IPS-20b (cell line): Measurements from ENCODE around the gene BRPF1.

Source experiments
- H3K27ac ChIP-seq: one replicate; pipeline ENCODE4 v1.5.1; 2013; ENCODE audit warnings: low read length
- H3K27me3 ChIP-seq: 2 replicates; pipeline ENCODE4 v1.6.1; 2013; ENCODE audit warnings: mild to moderate bottlenecking, low read length, inconsistent platforms; ENCODE audit not compliant: insufficient read depth
- H3K36me3 ChIP-seq: 2 replicates; pipeline ENCODE4 v1.6.1; 2013; ENCODE audit warnings: low read depth, mild to moderate bottlenecking, inconsistent platforms, low read length, moderate library complexity; ENCODE audit not compliant: insufficient read depth
- H3K4me1 ChIP-seq: 2 replicates; pipeline ENCODE4 v1.6.1; 2013; ENCODE audit warnings: mild to moderate bottlenecking, control low read depth, inconsistent platforms, low read length, moderate library complexity; ENCODE audit not compliant: insufficient read depth
- H3K4me3 ChIP-seq: 2 replicates; pipeline ENCODE4 v1.5.1; 2013; ENCODE audit warnings: mild to moderate bottlenecking, low read length, inconsistent platforms
- H3K9ac ChIP-seq: 2 replicates; pipeline ENCODE4 v1.6.1; 2013; ENCODE audit warnings: low read depth, mild to moderate bottlenecking, inconsistent platforms, low read length, moderate library complexity
- H3K9me3 ChIP-seq: 2 replicates; pipeline ENCODE4 v1.6.1; 2013; ENCODE audit warnings: mild to moderate bottlenecking, low read depth, low read length, inconsistent platforms; ENCODE audit not compliant: insufficient read depth

BRPF1 gene

DNA sequence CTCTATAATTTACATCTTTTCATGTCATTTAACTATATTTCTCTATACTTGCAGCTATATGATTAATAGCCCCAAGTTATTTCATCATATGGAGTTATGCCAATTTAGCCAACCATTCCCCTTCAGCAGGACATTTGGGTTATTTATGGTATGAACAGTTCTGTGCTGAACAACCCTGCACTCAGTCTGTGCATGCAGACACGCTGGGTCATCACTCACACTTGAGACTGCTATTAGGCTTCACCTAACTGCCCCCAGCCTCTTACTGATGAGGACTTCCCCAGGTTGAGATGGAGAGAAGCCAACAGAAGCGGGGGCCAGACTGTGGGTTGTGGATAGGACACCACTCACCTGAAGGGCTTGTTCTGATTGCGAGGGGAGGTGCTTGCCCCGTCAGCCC, 53.4 kb downstream of the BRPF1 start:
- Histone ChIP-seq H3K36me3 (peaks cover 82% of the 10 kb centered on the region), H3K4me1 (no peaks in the 10 kb centered on the region), H3K27ac (no peak overlapping the region), H3K9me3 (no peaks in the 10 kb centered on the region), H3K27me3 (no peaks in the 10 kb centered on the region), H3K4me3 (no peak overlapping the region), H3K9ac (no peak overlapping the region)

DNA sequence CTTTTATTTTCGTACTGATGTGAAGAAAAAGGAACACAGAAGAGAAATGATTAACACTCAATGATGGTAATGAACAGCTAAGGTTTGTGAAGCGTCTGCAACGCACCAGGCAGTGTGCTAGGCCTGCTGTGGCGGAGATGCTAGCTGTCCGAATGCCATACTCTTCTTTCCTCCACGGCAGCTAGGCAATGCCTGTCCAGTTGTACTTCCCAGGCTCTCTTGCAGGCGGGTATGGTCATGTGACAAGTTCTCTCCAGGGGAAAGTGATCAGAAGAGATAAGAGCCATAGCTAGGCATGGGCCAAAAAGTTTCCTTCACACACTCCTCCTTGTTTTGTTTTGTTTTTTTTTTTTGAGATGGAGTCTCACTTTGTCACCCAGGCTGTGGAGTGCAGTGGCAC, 54.1 kb downstream of the BRPF1 start:
- Histone ChIP-seq H3K9ac (no peak overlapping the region), H3K9me3 (no peaks in the 10 kb centered on the region), H3K4me1 (no peaks in the 10 kb centered on the region), H3K27me3 (no peaks in the 10 kb centered on the region), H3K27ac (no peak overlapping the region), H3K36me3 (peaks cover 82% of the 10 kb centered on the region), H3K4me3 (no peak overlapping the region)

DNA sequence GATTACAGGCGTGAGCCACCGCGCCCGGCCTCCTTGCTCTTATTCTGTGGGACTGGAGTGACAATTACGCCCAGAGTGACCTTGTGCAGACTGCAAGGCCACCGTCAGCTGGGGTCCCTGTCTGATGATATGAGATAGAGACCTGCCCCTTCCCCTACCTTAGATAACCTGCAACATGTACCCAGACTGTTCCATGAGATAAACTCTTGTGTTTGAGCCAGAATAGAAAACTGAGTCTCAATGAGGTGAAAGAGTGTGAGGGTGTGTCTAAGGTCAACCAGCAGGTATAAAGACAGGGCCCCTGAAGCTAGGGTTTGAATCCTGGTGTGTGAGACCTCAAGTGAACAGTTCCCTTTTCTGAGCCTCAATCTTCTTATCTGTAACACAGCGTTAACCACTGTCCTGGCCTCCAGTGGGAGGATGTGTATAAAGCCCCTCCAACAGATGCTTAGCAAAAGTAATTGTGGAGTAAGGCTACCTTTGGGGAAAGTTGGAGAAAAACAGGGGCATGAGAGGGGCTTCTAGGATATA, 54.7 kb downstream of the BRPF1 start:
- Histone ChIP-seq H3K9me3 (no peaks in the 10 kb centered on the region), H3K27me3 (no peaks in the 10 kb centered on the region), H3K36me3 (peaks cover 81% of the 10 kb centered on the region), H3K4me3 (no peak overlapping the region), H3K9ac (no peak overlapping the region), H3K27ac (no peak overlapping the region), H3K4me1 (no peaks in the 10 kb centered on the region)

GRCh38 chr3:9786825-9787669, 55.5 kb downstream of the BRPF1 start:
- no peaks in the 10 kb centered on the region for H3K9me3 ChIP-seq
- H3K27ac ChIP-seq, result no peak overlapping the region
- H3K36me3 ChIP-seq, result peaks cover 73% of the 10 kb centered on the region
- no peak overlapping the region for H3K4me3 ChIP-seq
- no peaks in the 10 kb centered on the region for H3K27me3 ChIP-seq
- no peaks in the 10 kb centered on the region for H3K4me1 ChIP-seq
- H3K9ac ChIP-seq, result no peak overlapping the region

DNA sequence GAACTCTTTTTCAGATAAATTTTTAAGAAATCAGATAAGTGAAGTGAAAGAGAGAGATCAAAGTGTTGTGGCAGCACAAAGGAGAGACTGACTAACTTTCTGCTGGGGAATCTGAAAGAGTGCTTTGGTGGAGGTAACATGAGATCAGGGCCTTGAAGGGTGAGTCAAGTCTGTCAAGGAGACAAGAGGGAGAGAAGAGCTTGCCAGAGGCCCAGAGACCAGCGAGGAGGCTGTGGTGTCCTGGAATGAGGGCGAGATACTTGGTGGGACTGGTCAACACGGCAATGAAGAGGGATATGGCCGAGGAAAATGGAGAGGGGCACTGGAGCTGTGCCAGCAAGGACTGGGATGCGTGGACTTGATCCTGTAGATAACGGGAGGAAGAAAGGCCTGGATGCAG, 56.2 kb downstream of the BRPF1 start:
- peaks cover 67% of the 10 kb centered on the region for H3K36me3 ChIP-seq
- no peaks in the 10 kb centered on the region for H3K9me3 ChIP-seq
- no peak overlapping the region for H3K9ac ChIP-seq
- no peak overlapping the region for H3K4me3 ChIP-seq
- H3K27me3 ChIP-seq, result no peaks in the 10 kb centered on the region
- H3K4me1 ChIP-seq, result no peaks in the 10 kb centered on the region
- no peak overlapping the region for H3K27ac ChIP-seq

- no peaks in the 10 kb centered on the region for H3K27me3 ChIP-seq
- H3K9ac ChIP-seq, result peak overlapping the region; percentile 99; the same call in 1 of the 2 replicates
- H3K27ac ChIP-seq, result no peak overlapping the region
- H3K4me3 ChIP-seq, result peak overlapping the region; percentile 92; the same call in 1 of the 2 replicates
- no peaks in the 10 kb centered on the region for H3K9me3 ChIP-seq
- H3K4me1 ChIP-seq, result no peaks in the 10 kb centered on the region; the same call in 1 of the 2 replicates
- H3K36me3 ChIP-seq, result peaks cover 54% of the 10 kb centered on the region
These were observed 59.6 kb downstream of the BRPF1 start for GRCh38 chr3:9791127-9791526.

DNA sequence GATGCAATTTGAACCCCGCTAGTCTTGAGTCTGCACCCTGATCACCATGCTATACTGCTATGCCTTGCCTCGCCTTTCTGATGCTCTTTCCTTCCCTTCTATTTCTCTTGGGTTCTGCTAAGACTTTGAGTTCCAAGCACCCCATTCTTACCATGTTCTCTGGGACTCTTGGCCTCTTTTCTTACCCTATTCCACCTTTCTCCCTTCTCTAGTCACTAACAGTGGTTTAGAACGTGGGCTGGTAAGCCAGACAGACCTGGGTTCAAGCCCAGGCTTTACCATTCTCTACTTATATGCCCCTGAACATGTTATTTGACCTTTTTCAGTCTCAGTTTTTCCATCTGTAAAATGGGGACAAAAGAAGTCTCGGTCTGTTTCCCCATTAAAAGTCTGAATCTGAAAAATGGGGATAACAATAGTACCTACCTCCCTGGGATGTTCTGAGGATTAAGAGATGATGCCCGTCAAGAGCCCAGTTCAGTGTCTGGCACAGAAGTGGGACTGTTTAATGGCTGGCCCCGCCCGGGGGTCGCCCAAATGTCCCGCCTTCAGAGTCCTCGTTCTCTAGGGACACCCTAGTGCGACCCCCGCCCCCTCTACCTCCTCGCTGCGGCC, 60.4 kb downstream of the BRPF1 start:
- no peaks in the 10 kb centered on the region for H3K9me3 ChIP-seq
- peak overlapping the region; percentile 99 for H3K9ac ChIP-seq
- H3K27me3 ChIP-seq, result no peaks in the 10 kb centered on the region
- H3K4me3 ChIP-seq, result peak overlapping the region; percentile 92
- peaks cover 50% of the 10 kb centered on the region for H3K36me3 ChIP-seq
- H3K27ac ChIP-seq, result peak overlapping the region; percentile 100
- no peaks in the 10 kb centered on the region; the same call in 1 of the 2 replicates for H3K4me1 ChIP-seq

GRCh38 chr3:9792405-9793160, 61.0 kb downstream of the BRPF1 start, which contains the start of the genes ARPC4 and TADA3:
Gene ARPC4, plus strand, starts transcription at chr3:9793082. Its CDS starts 40 bp downstream, at chr3:9793122.
Gene TADA3, minus strand, starts transcription at chr3:9792473. Its CDS starts 1,007 bp downstream, at chr3:9791466.
- Histone ChIP-seq H3K27me3 (no peaks in the 10 kb centered on the region), H3K36me3 (peaks cover 50% of the 10 kb centered on the region), H3K4me3 (peak within 1 kb of the TSS; percentile 92)

DNA sequence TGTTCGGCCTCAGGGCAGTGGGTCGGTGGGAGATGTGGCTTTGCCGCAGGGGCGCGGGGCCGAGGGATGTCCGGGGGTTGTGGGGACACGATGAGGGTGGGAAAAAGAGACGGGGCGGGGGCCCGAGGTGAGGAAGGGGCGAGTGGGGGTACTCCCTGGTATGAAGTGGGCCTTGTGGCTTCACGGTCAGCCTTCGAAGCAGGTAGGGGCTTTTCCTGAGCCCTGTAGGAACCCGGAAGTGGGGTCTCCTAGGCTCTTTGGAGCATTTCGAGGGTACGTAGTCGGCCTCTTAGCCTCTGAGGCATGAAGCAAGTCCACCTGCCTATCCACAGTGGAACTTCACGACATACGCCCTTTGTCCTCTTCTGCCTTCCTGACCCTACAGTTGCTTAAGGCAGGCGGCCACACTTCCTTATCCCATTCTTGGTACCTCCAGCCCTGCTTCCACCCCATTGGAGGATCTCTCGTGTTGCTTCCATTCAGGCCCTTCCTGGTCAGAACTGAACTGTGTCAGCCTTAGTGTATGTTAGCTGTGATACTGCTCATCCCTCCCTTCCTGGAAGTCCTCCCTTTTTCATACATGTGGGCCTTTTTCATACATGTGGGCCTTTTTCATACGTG, 61.7 kb downstream of the BRPF1 start:
- H3K4me1 ChIP-seq, result no peaks in the 10 kb centered on the region; the same call in 1 of the 2 replicates
- peak overlapping the region; percentile 99 for H3K9ac ChIP-seq
- H3K27ac ChIP-seq, result peak overlapping the region; percentile 100
- H3K9me3 ChIP-seq, result no peaks in the 10 kb centered on the region
- H3K4me3 ChIP-seq, result peak overlapping the region; percentile 92
- no peaks in the 10 kb centered on the region for H3K27me3 ChIP-seq
- peaks cover 53% of the 10 kb centered on the region for H3K36me3 ChIP-seq

More at GRCh38 chr3:9792405-9793160, 61.0 kb downstream of the BRPF1 start, which contains the start of the genes ARPC4 and TADA3:
- H3K9ac ChIP-seq, result peak within 1 kb of the TSS; percentile 99
- H3K27ac ChIP-seq, result peak within 1 kb of the TSS; percentile 100
- H3K9me3 ChIP-seq, result no peaks in the 10 kb centered on the region
- no peaks in the 10 kb centered on the region; the same call in 1 of the 2 replicates for H3K4me1 ChIP-seq

DNA sequence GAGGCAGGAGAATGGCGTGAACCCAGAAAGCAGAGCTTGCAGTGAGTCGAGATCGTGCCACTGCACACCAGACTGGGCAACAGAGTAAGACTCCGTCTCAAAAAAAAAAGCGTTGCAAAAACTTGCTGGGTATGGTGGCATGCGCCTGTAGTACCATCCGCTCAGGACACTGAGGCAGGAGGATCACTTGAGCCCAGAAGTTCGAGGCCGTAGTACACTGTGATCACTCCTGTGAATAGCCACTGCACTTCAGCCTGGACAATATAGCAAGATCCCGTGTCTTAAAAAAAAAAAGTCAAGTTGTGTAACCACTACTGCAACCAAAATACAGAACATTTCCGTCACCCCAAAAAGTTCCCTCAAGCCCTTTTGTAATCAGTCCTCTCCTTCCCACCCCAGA, 62.9 kb downstream of the BRPF1 start:
- Histone ChIP-seq H3K27ac (no peak overlapping the region), H3K27me3 (no peaks in the 10 kb centered on the region), H3K4me1 (no peaks in the 10 kb centered on the region; the same call in 1 of the 2 replicates), H3K9ac (no peak overlapping the region), H3K9me3 (no peaks in the 10 kb centered on the region), H3K4me3 (0 out of 2 replicates have a peak overlapping the region, but pooled peaks have one; percentile 25), H3K36me3 (peaks cover 58% of the 10 kb centered on the region)

GRCh38 chr3:9795207-9795606, 63.7 kb downstream of the BRPF1 start:
- H3K9ac ChIP-seq, result no peak overlapping the region
- H3K4me1 ChIP-seq, result no peaks in the 10 kb centered on the region; the same call in 1 of the 2 replicates
- H3K9me3 ChIP-seq, result no peaks in the 10 kb centered on the region
- H3K36me3 ChIP-seq, result peaks cover 58% of the 10 kb centered on the region
- no peak overlapping the region for H3K4me3 ChIP-seq
- H3K27ac ChIP-seq, result no peak overlapping the region
- H3K27me3 ChIP-seq, result no peaks in the 10 kb centered on the region
